Activated CD4-positive, alpha-beta T cell treated with anti-CD3 and anti-CD28 coated beads, Interleukin-10, Interleukin-2, amounts not matched to agents 100 ng/mL and 50 ng/mL, durations not matched to agents 16 hours and 8 hours (primary cell): ENCODE measurements around the gene TCF20.

Source experiments
- DNase-seq: peaks from one replicate; pipeline ENCODE4 v3.0.0-alpha.2; 2020

The TCF20 gene

DNA sequence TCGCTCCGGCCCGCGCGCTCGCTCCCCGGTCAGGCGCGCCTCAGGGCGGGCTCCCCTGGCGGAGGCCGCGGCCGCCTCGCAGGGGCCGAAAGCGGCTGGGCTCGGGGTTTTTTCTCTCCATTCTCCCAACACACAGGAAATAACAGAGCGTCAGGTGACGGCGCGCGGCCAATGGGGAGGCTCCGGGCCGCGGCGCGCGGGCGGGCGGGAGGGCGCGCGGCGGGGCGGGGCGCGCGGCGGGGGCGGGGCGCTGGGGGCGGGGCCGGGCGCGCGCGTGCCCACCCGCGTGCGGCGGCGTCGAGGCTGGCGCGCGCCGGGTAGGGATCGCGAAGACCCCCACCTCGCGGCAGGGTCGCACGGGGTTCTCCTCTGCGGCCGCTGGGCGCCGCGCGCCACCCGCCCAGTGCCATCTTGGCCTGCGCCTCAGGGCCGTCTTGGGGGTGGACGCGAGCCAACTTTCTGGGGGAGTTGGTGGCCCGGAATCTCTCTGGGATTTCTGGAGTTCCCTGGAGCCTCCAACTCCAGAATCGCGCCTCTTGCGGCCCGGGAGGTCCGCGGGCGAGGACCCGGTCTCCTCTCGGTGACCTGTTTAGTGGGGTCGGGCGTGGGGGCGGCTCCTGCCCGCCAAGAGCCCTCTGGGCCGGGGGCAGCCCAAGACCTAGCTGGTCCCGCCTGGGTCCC is at the start of gene TCF20:
Gene TCF20 (minus strand): TSS at position 144 of the 681 bp plus-strand sequence. CDS start 55,348 bp downstream, outside the sequence.
- DNase-seq: peak; percentile 85

- DNase-seq: no peak
Measured at GRCh38 chr22:42319386-42319785, 48.9 kb upstream of the TCF20 start.

GRCh38 chr22:42318967-42319366 is 48.5 kb upstream of the TCF20 start:
- no peak for DNase-seq

- DNase-seq: no peak
Measured at GRCh38 chr22:42317691-42318547, 47.5 kb upstream of the TCF20 start.

GRCh38 chr22:42317008-42317407 is 46.6 kb upstream of the TCF20 start:
- DNase-seq: peak; percentile 49

DNA sequence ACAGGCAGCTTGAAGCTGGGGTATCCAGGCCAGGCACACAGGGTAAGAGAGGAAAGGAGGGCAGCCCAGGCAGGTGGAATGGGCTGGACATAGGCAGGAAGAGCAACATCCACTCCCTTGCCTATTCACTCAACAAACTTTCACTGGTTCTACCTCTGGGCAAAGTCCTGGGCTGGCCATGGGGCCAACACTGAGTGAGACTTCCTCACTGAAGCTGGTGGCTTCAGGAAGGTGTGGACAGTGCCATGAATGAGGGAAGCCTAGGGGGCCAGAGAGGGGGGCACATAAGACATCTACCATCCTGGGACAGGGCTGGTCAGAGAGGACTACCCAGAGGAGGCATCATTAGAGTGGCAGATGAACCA is 44.9 kb upstream of the TCF20 start:
- no peak for DNase-seq

DNA sequence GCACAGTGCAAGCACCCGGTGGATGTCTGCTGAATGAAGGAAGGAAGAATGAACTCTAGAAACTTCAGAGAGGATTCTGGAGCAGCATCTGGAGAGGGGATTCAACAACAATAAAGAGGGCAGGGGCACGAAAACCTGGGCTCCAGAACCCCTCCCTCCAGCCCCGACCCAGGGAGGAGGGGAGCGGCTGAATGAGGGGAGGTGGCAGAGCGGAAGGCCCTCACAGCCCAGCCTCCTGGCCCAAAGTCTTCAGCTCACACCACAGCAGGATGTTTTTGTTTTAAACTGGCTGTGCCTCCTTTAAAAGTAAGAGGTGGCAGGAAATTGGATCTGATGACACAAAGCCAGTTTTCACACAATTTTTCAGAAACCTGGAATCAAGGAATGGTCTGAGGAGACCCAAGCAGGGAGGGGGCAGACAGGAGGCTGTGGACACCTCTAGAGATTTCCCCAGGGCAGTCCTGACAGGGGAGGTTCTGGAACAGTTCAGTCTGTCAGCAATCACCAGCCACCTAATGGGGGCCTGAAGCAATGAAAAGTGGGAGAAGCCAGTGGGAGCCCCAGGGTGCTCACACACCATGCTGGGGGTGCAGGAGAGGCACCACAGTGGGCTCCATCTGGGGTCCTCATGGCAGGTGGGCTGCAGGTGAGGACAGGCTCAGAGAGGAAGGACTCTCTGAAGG is 44.4 kb upstream of the TCF20 start:
- no peak for DNase-seq

DNA sequence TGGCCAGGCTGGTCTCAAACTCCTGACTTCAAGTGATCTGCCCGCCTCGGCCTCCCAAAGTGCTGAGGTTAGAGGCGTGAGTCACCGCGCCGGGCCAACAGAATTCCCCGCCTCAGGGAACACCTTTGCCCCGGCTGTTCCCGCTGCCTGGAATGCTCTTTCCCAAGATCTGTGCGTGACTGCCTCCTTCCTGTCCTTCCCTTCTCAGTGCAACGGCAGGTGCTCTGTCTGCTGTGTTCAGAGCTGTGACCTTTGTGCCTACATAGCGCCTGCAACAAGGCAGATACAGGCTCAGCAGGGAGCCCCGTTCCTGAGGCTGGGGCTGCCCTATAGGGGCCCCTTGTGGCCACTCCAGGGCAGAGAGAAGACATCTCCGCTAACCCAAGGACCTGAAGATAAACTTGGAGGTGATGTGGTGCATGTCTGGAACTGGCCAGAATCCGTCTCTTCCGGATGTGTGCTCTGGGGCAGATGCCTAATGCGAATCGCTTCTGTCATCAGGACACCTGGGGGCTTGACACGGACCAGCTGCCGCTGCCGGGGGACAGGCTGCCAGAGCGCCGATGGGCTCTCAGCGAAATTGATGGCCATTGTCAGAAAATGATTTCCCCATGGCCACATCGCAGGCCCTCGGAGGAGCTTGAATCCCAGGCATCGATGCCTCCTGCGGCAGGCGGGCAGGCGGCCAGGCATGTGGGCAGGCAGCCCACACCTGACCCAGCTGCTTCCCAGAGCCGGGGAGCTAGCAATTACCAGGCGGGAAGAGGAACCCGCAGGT is 43.5 kb upstream of the TCF20 start:
- DNase-seq: peak; percentile 27

GRCh38 chr22:42313204-42313603 is 42.8 kb upstream of the TCF20 start:
- DNase-seq: no peak

GRCh38 chr22:42310291-42311015 is 40.0 kb upstream of the TCF20 start:
- DNase-seq: no peak

DNA sequence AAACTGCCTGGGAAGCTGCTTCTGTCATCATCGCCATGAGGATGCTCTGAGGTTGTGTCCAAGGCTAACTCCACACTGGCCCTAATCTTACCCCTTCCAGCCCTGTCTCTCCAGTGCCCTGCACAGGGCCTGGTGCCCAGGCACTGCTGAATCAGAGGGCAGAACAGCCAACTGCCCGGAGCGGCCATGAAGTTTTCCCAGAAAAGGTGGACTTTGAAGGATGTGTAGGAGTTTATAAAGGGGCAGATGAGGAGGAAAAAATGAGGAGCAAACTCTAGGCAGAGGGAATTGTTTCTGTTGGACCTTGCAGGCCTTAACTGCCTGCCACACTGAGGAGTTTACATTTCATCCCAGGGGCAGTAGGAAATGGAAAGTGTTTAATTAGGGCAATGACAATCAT is 39.4 kb upstream of the TCF20 start:
- DNase-seq: no peak

DNA sequence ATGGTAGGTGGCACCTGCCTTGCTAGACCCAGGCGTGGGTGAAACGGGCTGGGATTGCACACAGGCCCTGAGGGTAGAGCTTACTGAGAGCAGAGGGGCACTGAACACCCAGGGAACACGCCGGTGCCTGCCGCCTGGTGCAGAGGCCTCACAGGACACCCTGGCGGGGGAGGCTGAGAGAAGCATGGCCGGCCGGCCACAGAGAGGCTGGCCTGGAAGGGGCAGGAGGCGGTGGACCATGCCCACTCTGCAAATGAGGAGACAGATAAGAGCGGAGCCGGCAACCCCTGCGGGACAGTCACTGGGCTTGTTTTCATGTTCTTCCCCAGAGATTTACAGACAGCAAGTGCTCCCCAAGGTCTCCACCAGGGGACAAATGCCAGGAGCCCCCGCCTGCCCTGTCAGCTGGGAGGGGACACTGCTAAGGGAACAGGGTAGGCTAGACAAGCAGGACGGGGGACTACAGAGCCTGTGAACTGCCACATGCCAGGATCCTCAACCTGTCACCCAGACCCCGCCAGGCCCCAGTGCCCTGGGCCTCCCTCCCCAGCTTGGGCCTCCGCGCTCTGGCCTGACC is 38.5 kb upstream of the TCF20 start:
- DNase-seq: no peak

DNA sequence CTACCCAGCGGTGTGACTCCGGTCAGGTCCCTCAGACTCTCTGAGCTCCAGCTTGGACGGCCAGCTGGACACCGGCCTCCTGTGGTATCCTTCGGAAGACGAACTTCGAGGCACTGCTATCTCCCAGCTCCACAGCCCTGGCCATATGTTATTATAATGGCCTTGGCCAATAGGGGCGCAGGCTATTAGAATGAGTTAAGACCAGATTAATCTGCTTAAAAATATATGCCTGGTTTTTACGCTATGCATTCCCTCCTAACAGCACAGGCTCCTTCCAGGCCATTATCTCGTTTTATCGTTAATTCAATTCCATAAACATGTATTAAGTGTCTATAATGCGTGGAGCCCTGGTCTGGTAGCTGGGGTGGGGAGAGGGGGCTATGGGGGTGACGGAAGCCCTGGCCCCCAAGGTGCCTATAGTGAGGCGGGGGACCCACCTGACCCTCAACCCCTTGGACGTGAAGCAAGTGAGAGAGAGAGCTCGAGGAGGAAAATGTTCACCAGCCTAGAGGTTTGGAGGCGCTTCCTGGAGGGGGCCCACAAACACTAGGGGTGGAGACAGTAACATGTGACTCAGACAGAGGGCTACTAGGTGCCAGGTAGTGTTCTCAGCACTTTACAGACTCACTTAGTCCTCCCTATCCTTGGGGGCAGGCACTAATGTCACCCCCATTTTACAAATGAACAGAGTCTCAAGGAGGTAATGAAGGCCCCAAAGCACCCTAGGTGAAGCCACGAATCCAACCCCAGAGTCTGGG is 37.5 kb upstream of the TCF20 start:
- DNase-seq: no peak

DNA sequence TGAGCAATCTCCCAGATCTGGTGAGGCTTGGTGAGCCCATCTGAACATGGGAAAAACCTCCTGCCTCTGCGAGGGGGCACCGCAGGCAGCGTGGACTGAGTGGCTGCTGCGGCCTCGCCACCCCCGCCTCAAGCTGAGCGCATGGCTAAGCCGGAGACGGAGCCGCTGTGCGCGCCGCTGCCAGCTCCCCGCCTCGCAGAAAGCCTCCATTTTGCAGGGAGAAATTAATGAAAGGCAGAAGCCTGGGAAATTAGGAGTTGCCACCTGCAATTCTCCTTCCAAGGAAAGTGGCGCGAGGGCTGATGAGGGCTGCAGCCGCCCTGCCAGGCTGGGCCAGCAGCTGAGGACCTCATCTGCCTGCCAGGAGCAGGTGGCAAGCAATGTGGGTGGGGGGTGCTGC is 35.6 kb upstream of the TCF20 start:
- DNase-seq: no peak

GRCh38 chr22:42304324-42304790 is 33.9 kb upstream of the TCF20 start:
- no peak for DNase-seq

GRCh38 chr22:42303396-42304323 is 33.2 kb upstream of the TCF20 start:
- DNase-seq: no peak

GRCh38 chr22:42301742-42302102 is 31.3 kb upstream of the TCF20 start:
- no peak for DNase-seq

GRCh38 chr22:42301077-42301741 is 30.8 kb upstream of the TCF20 start:
- no peak for DNase-seq
